Testis (tissue), 2 donors: Measurements from ENCODE around the gene GUCY2D.

Experiments used
- CTCF ChIP-seq, 3 experiments: fragments of 450-650 bp in 2 of 3; fragments of 200-600 bp in 1 of 3; sonication (generic) in 1 of 3; IDR thresholded peaks; one replicate each; pipeline ENCODE4 v1.5.1; 2016 to 2019; ENCODE audit warnings: antibody characterized with exemption in 3 of 3, mild to moderate bottlenecking in 2 of 3, moderate library complexity in 1 of 3
- POLR2A ChIP-seq: fragments of 450-650 bp; IDR thresholded peaks from one replicate; pipeline ENCODE4 v1.6.1; 2017; ENCODE audit warnings: antibody characterized with exemption, mild to moderate bottlenecking, moderate library complexity

GRCh38 chr17:8031261-8031661, 28.8 kb downstream of the GUCY2D start:
- TF ChIP-seq CTCF (IDR thresholded peaks at IDR 0.05) (no peak), POLR2A (no peak)
